ENCODE data around the gene NPC2.

NPC2 gene

DNA sequence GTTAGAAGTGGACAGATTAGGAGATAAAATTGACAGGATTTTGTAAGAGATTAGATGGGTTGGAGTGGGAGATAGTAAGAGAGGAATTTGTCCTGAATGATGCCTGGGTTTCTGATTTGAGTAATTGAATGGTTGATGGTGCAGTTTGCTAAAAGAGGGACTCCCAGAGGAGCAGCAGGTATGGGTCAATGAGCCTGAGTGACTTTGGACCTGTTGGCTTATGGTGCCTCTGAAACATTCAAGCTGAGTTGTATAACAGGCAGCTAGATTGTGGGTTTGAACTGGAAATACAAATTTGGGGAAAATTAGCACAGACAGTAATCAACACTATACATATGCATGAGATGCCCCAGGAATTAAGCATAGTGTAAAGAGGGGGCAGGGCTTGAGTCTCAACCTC lies 50.3 kb downstream of the NPC2 start:
- POLR2A ChIA-PET, result interaction anchor here (0.7 kb wide), 1 partner anchor 252 kb away, joined by 3 read pairs; no protein-coding TSS in a partner anchor
- CTCF ChIA-PET, result interaction anchor here (0.6 kb wide), 1 partner anchor 162 kb away, joined by 10 read pairs; no protein-coding TSS in a partner anchor
- no peak for TF ChIP-seq ELF4 (IDR thresholded peaks at IDR 0.05)
- TF ChIP-seq, protein P1, sequence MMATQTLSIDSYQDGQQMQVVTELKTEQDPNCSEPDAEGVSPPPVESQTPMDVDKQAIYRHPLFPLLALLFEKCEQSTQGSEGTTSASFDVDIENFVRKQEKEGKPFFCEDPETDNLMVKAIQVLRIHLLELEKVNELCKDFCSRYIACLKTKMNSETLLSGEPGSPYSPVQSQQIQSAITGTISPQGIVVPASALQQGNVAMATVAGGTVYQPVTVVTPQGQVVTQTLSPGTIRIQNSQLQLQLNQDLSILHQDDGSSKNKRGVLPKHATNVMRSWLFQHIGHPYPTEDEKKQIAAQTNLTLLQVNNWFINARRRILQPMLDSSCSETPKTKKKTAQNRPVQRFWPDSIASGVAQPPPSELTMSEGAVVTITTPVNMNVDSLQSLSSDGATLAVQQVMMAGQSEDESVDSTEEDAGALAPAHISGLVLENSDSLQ (IDR thresholded peaks at IDR 0.05), result no peak
- no peak for TF ChIP-seq CTBP1 (IDR thresholded peaks at IDR 0.05; ENCODE audit: borderline replicate concordance)
- no peak for TF ChIP-seq TARDBP (IDR thresholded peaks at IDR 0.05)
- TF ChIP-seq LEF1 (IDR thresholded peaks at IDR 0.05; ENCODE audit: borderline replicate concordance), result no peak
- TF ChIP-seq SP1 (IDR thresholded peaks at IDR 0.05), result no peak
- TF ChIP-seq FOXA1 (IDR thresholded peaks at IDR 0.05), result no peak
- TF ChIP-seq ARNT (IDR thresholded peaks at IDR 0.05), result no peak
- TF ChIP-seq ZNF384 (IDR thresholded peaks at IDR 0.05), result no peak
- no peak for TF ChIP-seq BHLHE40 (IDR thresholded peaks at IDR 0.05; ENCODE audit: borderline replicate concordance)
- TF ChIP-seq FOXK2 (IDR thresholded peaks at IDR 0.05), result no peak
- TF ChIP-seq HDGF (IDR thresholded peaks at IDR 0.05; ENCODE audit: borderline replicate concordance), result no peak
- no peak for TF ChIP-seq SUZ12 (IDR thresholded peaks at IDR 0.05)
- TF ChIP-seq L3MBTL2 (conservative IDR thresholded peaks at IDR 0.05), result no peak
- no peak for TF ChIP-seq FOXM1 (IDR thresholded peaks at IDR 0.05; ENCODE audit: borderline replicate concordance)
- no peak for TF ChIP-seq NFRKB (IDR thresholded peaks at IDR 0.05)
- DNase-seq (ENCODE audit: extremely low spot score), result no peak

DNA sequence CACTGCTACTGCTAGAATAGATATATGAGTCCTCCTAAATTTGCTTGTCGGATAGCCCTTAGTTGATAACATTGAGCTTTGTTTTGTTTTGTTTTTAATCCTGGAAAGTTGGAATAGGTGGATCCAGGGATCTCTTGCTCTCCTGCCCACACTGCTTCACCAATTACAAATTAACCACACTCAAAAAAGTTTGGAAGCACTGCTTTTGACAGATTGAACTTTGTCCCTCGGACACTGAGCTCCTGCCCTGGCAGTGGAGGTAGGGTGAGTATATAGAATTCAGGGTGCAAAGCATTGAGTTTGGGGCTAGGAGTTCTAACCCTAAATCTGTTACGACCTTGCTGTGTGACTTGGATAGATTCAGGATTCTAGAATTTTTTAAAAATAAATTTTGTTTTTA lies 52.0 kb downstream of the NPC2 start:
- TF ChIP-seq TARDBP (IDR thresholded peaks at IDR 0.05) (no peak), BHLHE40 (IDR thresholded peaks at IDR 0.05; ENCODE audit: borderline replicate concordance) (no peak)
- ChIA-PET POLR2A (no interaction called here), CTCF (no interaction called here)
- no peak for DNase-seq (ENCODE audit: extremely low spot score)

DNA sequence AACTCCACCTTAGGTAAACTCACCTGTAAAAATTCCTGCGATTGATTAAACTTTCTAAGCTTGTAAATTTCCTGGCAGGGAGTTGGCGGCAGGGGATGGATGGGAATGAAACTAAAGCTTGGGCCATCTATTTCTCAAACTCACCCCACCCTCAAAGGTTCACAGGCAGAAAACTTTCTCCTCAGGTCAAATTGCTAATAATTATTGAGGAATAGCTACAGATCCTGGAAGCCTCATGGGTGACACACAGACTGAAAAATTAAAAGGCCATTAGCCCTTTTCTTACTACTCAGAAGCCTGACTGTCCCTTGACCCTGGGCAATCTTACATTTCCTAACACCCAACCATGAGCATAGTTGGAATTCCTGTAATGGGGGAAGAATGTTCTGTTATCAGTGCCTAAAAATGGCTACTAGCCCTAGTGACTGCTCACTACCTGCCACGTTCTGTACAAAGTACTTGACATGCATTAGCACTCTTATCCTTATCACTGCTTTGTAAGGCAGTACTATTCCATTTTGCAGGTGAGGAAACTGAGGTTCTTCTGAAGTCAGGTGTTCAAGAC lies 54.7 kb downstream of the NPC2 start:
- ChIA-PET POLR2A (interaction anchor here (1.1 kb wide), 1 partner anchor 12 kb away, joined by 3 read pairs; the partner anchor contains the start of gene SYNDIG1L), CTCF (no interaction called here)

DNA sequence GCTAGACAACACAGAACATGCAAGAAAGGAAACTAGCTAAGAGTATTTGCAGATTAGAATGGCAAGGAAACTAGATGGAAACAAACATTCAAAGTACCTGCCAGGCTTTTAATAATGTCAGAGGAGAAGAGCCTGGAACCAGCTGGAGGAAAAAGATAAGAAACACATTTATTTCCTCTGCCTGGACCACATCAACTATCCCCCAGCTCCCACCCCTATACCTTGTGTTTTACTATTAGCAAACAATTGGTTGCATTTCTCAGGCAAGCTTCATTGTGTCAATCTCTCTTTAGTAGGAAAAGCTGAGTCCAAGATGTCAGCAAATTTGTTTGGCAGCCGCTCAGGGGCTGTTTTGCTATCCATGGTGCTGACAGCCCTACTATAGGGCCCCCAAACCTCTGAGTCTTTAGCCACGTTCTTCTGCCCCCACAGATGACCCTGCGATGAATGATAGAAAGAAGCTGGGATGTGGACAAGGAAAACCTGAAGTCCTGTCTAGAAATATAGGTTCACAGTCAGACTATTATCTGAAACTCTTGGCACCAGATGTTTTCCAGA lies 55.5 kb downstream of the NPC2 start:
- TF ChIP-seq SUZ12 (IDR thresholded peaks at IDR 0.05) (no peak), NFRKB (IDR thresholded peaks at IDR 0.05) (no peak), SP1 (IDR thresholded peaks at IDR 0.05) (no peak), FOXA1 (IDR thresholded peaks at IDR 0.05) (no peak), TARDBP (IDR thresholded peaks at IDR 0.05) (no peak), FOXM1 (IDR thresholded peaks at IDR 0.05; ENCODE audit: borderline replicate concordance) (no peak), ELF4 (IDR thresholded peaks at IDR 0.05) (no peak), HDGF (IDR thresholded peaks at IDR 0.05; ENCODE audit: borderline replicate concordance) (no peak)
- TF ChIP-seq, protein P1 (IDR thresholded peaks at IDR 0.05), result no peak
- DNase-seq (ENCODE audit: extremely low spot score), result no peak
- POLR2A ChIA-PET, result interaction anchor here (0.7 to 1.1 kb wide), 2 partner anchors 11 to 56 kb away, joined by 3 read pairs; partner anchors contain the start of genes ISCA2, NPC2 and SYNDIG1L
- CTCF ChIA-PET, result no interaction called here

More for the DNA sequence above, 54.7 kb downstream of the NPC2 start:
- DNase-seq (ENCODE audit: extremely low spot score), result no peak
- no peak for TF ChIP-seq SUZ12 (IDR thresholded peaks at IDR 0.05)

DNA sequence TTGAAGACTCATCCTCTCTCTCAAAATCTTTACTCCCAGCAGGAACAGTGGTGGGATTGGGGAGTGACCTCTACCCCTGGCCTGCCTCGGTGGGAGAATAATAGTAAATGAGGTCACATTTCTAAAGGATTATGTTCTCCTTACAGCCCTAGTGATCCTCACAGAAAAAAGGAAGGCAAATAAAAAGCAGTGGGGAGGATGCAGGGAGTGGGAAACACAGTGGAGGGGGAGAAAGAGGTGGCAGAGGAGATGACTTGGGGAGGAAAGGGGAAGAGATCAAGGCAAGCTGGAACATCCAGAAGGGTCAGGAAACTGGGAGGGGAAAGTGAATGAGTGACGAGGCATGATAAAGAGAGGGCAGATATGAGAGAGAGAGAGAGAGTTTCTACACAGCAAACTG lies 58.8 kb downstream of the NPC2 start:
- POLR2A ChIA-PET, result no interaction called here
- DNase-seq (ENCODE audit: extremely low spot score), result peak; percentile 1
- no peak for TF ChIP-seq SUZ12 (IDR thresholded peaks at IDR 0.05)
- no peak for TF ChIP-seq SP1 (IDR thresholded peaks at IDR 0.05)
- TF ChIP-seq TARDBP (IDR thresholded peaks at IDR 0.05), result no peak
- TF ChIP-seq ARNT (IDR thresholded peaks at IDR 0.05), result no peak
- no peak for TF ChIP-seq NFRKB (IDR thresholded peaks at IDR 0.05)
- no peak for TF ChIP-seq L3MBTL2 (conservative IDR thresholded peaks at IDR 0.05)
- TF ChIP-seq HDGF (IDR thresholded peaks at IDR 0.05; ENCODE audit: borderline replicate concordance), result no peak
- TF ChIP-seq FOXA1 (IDR thresholded peaks at IDR 0.05), result no peak
- TF ChIP-seq FOXM1 (IDR thresholded peaks at IDR 0.05; ENCODE audit: borderline replicate concordance), result no peak
- TF ChIP-seq BHLHE40 (IDR thresholded peaks at IDR 0.05; ENCODE audit: borderline replicate concordance), result no peak
- TF ChIP-seq, protein P1 (IDR thresholded peaks at IDR 0.05), result no peak
- no peak for TF ChIP-seq ZNF384 (IDR thresholded peaks at IDR 0.05)
- TF ChIP-seq ELF4 (IDR thresholded peaks at IDR 0.05), result no peak
- no peak for TF ChIP-seq FOXK2 (IDR thresholded peaks at IDR 0.05)
- no peak for TF ChIP-seq LEF1 (IDR thresholded peaks at IDR 0.05; ENCODE audit: borderline replicate concordance)
- no peak for TF ChIP-seq CTBP1 (IDR thresholded peaks at IDR 0.05; ENCODE audit: borderline replicate concordance)
- CTCF ChIA-PET, result no interaction called here

DNA sequence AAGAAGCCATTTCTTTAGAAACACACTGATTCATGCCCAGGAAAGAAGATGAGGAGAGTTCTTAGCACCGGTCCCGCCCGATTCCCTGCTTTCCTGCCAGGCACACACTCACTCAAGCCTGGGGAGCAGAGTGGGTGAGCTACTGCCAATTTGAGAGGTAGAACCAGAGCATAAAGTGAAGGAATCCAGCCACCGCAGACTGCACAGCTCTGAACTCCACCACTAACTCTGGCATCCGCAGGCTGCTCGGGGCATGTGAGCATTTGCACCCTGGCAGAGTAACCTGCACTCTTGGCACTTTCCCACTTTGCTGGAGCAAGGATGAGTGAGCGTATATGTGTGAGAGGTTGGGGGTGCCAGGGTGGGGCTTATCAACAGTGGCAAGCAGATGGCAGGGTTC lies 63.1 kb downstream of the NPC2 start:
- CTCF ChIA-PET, result no interaction called here
- POLR2A ChIA-PET, result no interaction called here
- TF ChIP-seq HDGF (IDR thresholded peaks at IDR 0.05; ENCODE audit: borderline replicate concordance), result no peak
- TF ChIP-seq TARDBP (IDR thresholded peaks at IDR 0.05), result no peak
- TF ChIP-seq FOXK2 (IDR thresholded peaks at IDR 0.05), result no peak
- peak; percentile 3 for DNase-seq (ENCODE audit: extremely low spot score)

Measured in HEK293T (cell line).